Fibroblast of lung (primary cell): ENCODE results near the gene PRDM11. TPM values are rescaled to one million over a fixed set of nuclear protein-coding genes. Genes with fewer than 3 reads are reported as not detected.

Experiments
- DNase-seq, 2 donors: peaks; one replicate each; pipeline versions ENCODE4 v3.0.0 to v3.0.0-alpha.2; 2010; ENCODE audit warnings: low read depth in 2 of 2
- H2AFZ ChIP-seq: 2 replicates; pipeline ENCODE4 v1.5.1; 2012; ENCODE audit warnings: low read length, control low read depth, inconsistent platforms
- H3K27ac ChIP-seq: 2 replicates; pipeline ENCODE4 v1.5.1; 2011; ENCODE audit warnings: low read length, control low read depth; ENCODE audit not compliant: insufficient read depth
- H3K27me3 ChIP-seq: 2 replicates; pipeline ENCODE4 v1.5.1; 2011; ENCODE audit warnings: mild to moderate bottlenecking, low read length; ENCODE audit not compliant: control insufficient read depth, insufficient read depth
- H3K36me3 ChIP-seq: 2 replicates; pipeline ENCODE4 v1.5.1; 2011; ENCODE audit warnings: low read length; ENCODE audit not compliant: control insufficient read depth, insufficient read depth
- H3K4me1 ChIP-seq: 2 replicates; pipeline ENCODE4 v1.5.1; 2011; ENCODE audit warnings: low read length; ENCODE audit not compliant: control insufficient read depth, insufficient read depth; ENCODE audit errors: extremely low read depth
- H3K4me2 ChIP-seq: 2 replicates; pipeline ENCODE4 v1.5.1; 2011; ENCODE audit warnings: low read length, control low read depth; ENCODE audit not compliant: insufficient read depth; ENCODE audit errors: extremely low read depth
- H3K4me3 ChIP-seq, 4 experiments: fragments of 200-600 bp in 1 of 4; sonication (generic) in 1 of 4; replicated peaks in 1 of 4; 2 replicates each; pipeline ENCODE4 v1.5.1; 2011 to 2016; ENCODE audit warnings: low read length in 4 of 4, low read depth in 3 of 4, mild to moderate bottlenecking in 3 of 4, control low read depth in 2 of 4, inconsistent platforms in 1 of 4, mixed read lengths in 1 of 4; ENCODE audit not compliant: insufficient read depth in 1 of 4; ENCODE audit errors: control extremely low read depth in 1 of 4
- H3K79me2 ChIP-seq: 2 replicates; pipeline ENCODE4 v1.5.1; 2012; ENCODE audit warnings: mild to moderate bottlenecking, low read length, inconsistent platforms; ENCODE audit not compliant: control insufficient read depth, insufficient read depth
- H3K9ac ChIP-seq: 2 replicates; pipeline ENCODE4 v1.5.1; 2011; ENCODE audit warnings: mild to moderate bottlenecking, low read length, control low read depth; ENCODE audit not compliant: insufficient read depth
- H3K9me3 ChIP-seq: 2 replicates; pipeline ENCODE4 v1.5.1; 2012; ENCODE audit warnings: low read depth, low read length; ENCODE audit not compliant: control insufficient read depth, insufficient read depth
- H4K20me1 ChIP-seq: 2 replicates; pipeline ENCODE4 v1.5.1; 2011; ENCODE audit warnings: low read length; ENCODE audit not compliant: control insufficient read depth, insufficient read depth; ENCODE audit errors: extremely low read depth
- EZH2 ChIP-seq: IDR thresholded peaks from 2 replicates; pipeline ENCODE4 v1.5.1; 2012; ENCODE audit warnings: low read length, control low read depth, mild to moderate bottlenecking; ENCODE audit errors: missing control alignments
- polyA plus RNA-seq, 2 donors: library from polyadenylated mRNA; depleted of rRNA in 1 of 2; stranded (reverse) in 1 of 2; unstranded in 1 of 2; fragments of >200 nt; gene quantifications; 2 replicates each; pipeline ENCODE4 v1.2.1, GENCODE V29; 2011 to 2012; ENCODE audit warnings: missing spikeins in 1 of 2
- total RNA-seq: library from RNA; depleted of rRNA; stranded (reverse); fragments of >200 nt; gene quantifications from 2 replicates; pipeline ENCODE4 v1.2.1, GENCODE V29; 2014
- TF ChIP-seq, protein P1 (sequence below), 2 donors: IDR thresholded peaks in 1 of 2; conservative IDR thresholded peaks in 1 of 2; 1 replicate in 1 of 2; 2 replicates in 1 of 2; pipeline ENCODE4 v1.5.1; 2011 to 2012; ENCODE audit warnings: low read length in 2 of 2, control low read depth in 1 of 2, inconsistent platforms in 1 of 2, low read depth in 1 of 2, mild to moderate bottlenecking in 1 of 2

PRDM11 gene
- total and polyA plus RNA-seq, 2 donors (not counting 1 experiment from before 2014, with no cell fraction given), result 3.1 to 4.0 TPM

GRCh38 chr11:45105984-45106375, 40.5 kb upstream of the PRDM11 start:
- no peak for DNase-seq
- Histone ChIP-seq H3K36me3 (no peaks in the 10 kb centered on the region), H3K27me3 (peaks cover 4% of the 10 kb centered on the region), H3K9me3 (no peaks in the 10 kb centered on the region), H3K79me2 (no peaks in the 10 kb centered on the region), H3K9ac (no peak overlapping the region), H3K4me2 (no peak overlapping the region), H4K20me1 (no peaks in the 10 kb centered on the region), H3K4me3 (no peak overlapping the region), H3K4me1 (peaks cover 8% of the 10 kb centered on the region), H2AFZ (no peak overlapping the region), H3K27ac (no peak overlapping the region)
- TF ChIP-seq, protein P1, sequence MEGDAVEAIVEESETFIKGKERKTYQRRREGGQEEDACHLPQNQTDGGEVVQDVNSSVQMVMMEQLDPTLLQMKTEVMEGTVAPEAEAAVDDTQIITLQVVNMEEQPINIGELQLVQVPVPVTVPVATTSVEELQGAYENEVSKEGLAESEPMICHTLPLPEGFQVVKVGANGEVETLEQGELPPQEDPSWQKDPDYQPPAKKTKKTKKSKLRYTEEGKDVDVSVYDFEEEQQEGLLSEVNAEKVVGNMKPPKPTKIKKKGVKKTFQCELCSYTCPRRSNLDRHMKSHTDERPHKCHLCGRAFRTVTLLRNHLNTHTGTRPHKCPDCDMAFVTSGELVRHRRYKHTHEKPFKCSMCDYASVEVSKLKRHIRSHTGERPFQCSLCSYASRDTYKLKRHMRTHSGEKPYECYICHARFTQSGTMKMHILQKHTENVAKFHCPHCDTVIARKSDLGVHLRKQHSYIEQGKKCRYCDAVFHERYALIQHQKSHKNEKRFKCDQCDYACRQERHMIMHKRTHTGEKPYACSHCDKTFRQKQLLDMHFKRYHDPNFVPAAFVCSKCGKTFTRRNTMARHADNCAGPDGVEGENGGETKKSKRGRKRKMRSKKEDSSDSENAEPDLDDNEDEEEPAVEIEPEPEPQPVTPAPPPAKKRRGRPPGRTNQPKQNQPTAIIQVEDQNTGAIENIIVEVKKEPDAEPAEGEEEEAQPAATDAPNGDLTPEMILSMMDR (conservative IDR thresholded peaks at IDR 0.05 in 1 of 2, IDR thresholded peaks at IDR 0.05 in 1 of 2; ENCODE audit: low read depth in 1 of 2, low read length in 2 of 2), result no peak
- TF ChIP-seq EZH2, result no peak

GRCh38 chr11:45106440-45106839, 40.0 kb upstream of the PRDM11 start:
- no peak overlapping the region for H3K4me2 ChIP-seq
- H3K79me2 ChIP-seq, result no peaks in the 10 kb centered on the region
- no peaks in the 10 kb centered on the region for H3K36me3 ChIP-seq
- TF ChIP-seq, protein P1 (conservative IDR thresholded peaks at IDR 0.05 in 1 of 2, IDR thresholded peaks at IDR 0.05 in 1 of 2; ENCODE audit: low read depth in 1 of 2, low read length in 2 of 2), result no peak
- no peak for TF ChIP-seq EZH2
- H3K9me3 ChIP-seq, result no peaks in the 10 kb centered on the region
- H3K4me1 ChIP-seq, result peaks cover 8% of the 10 kb centered on the region
- DNase-seq, result no peak
- peaks cover 4% of the 10 kb centered on the region for H3K27me3 ChIP-seq
- no peaks in the 10 kb centered on the region for H4K20me1 ChIP-seq
- H2AFZ ChIP-seq, result no peak overlapping the region
- H3K9ac ChIP-seq, result no peak overlapping the region
- H3K27ac ChIP-seq, result no peak overlapping the region
- no peak overlapping the region for H3K4me3 ChIP-seq

DNA sequence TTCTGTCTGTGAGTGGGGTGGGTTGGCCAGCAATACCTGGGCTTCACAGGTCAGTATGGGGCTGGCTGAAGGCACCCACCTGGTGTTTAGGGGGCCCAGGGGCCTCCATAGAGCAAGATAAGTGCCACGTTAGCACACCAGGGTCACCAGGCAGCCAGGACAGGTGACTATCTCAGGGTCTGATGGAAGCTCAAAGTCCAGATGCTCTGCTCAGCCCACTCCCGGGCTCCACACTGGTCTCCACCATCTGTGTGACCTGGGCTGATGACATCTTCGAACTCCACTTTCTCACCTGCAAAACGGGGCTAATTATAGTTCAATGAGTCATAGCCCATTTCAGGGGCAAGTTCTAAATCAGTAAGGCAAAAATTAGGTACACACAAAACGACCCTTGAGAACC, 39.4 kb upstream of the PRDM11 start:
- no peaks in the 10 kb centered on the region for H3K36me3 ChIP-seq
- H3K9me3 ChIP-seq, result no peaks in the 10 kb centered on the region
- no peak overlapping the region for H3K4me3 ChIP-seq
- no peak overlapping the region for H2AFZ ChIP-seq
- H3K4me1 ChIP-seq, result peaks cover 8% of the 10 kb centered on the region
- H3K79me2 ChIP-seq, result no peaks in the 10 kb centered on the region
- no peaks in the 10 kb centered on the region for H4K20me1 ChIP-seq
- no peak overlapping the region for H3K4me2 ChIP-seq
- TF ChIP-seq, protein P1 (conservative IDR thresholded peaks at IDR 0.05 in 1 of 2, IDR thresholded peaks at IDR 0.05 in 1 of 2; ENCODE audit: low read depth in 1 of 2, low read length in 2 of 2), result no peak
- no peak for TF ChIP-seq EZH2
- H3K27ac ChIP-seq, result no peak overlapping the region
- DNase-seq, result no peak
- H3K27me3 ChIP-seq, result peaks cover 4% of the 10 kb centered on the region
- no peak overlapping the region for H3K9ac ChIP-seq
